Measurements from ENCODE around the gene S100A13.

S100A13 gene

GRCh38 chr1:153626477-153626903, 815 bp downstream of the S100A13 start:
- no peak for DNase-seq (ENCODE audit: low spot score)

GRCh38 chr1:153624965-153625611, 2.2 kb downstream of the S100A13 start:
- DNase-seq (ENCODE audit: low spot score): no peak

GRCh38 chr1:153623101-153623500, 4.2 kb downstream of the S100A13 start:
- DNase-seq (ENCODE audit: low spot score): no peak

GRCh38 chr1:153619171-153619570, 8.1 kb downstream of the S100A13 start:
- no peak for DNase-seq (ENCODE audit: low spot score)

GRCh38 chr1:153617663-153618062, 9.6 kb downstream of the S100A13 start:
- peak; percentile 69 for DNase-seq (ENCODE audit: low spot score)

GRCh38 chr1:153616917-153617311, 10.4 kb downstream of the S100A13 start:
- DNase-seq (ENCODE audit: low spot score): no peak

- no peak for DNase-seq (ENCODE audit: low spot score)
Measured at GRCh38 chr1:153616144-153616916, 11.0 kb downstream of the S100A13 start, which contains the start of gene S100A14. Gene S100A14 (minus strand): TSS chr1:153616325. CDS start chr1:153615858, 467 bp downstream.

GRCh38 chr1:153615406-153615805, 11.9 kb downstream of the S100A13 start:
- no peak for DNase-seq (ENCODE audit: low spot score)

GRCh38 chr1:153614906-153615305, 12.4 kb downstream of the S100A13 start:
- DNase-seq (ENCODE audit: low spot score): no peak

- no peak for DNase-seq (ENCODE audit: low spot score)
Measured at GRCh38 chr1:153614189-153614900, 13.0 kb downstream of the S100A13 start.

GRCh38 chr1:153613406-153613805, 13.9 kb downstream of the S100A13 start:
- no peak for DNase-seq (ENCODE audit: low spot score)

- peak; percentile 62 for DNase-seq (ENCODE audit: low spot score)
Measured at GRCh38 chr1:153612755-153613331, 14.5 kb downstream of the S100A13 start, which contains the start of gene S100A16. Gene S100A16 (minus strand): TSS chr1:153613137. CDS start chr1:153608151, 4,986 bp downstream.

- no peak for DNase-seq (ENCODE audit: low spot score)
Measured at GRCh38 chr1:153612111-153612754, 15.1 kb downstream of the S100A13 start.

- no peak for DNase-seq (ENCODE audit: low spot score)
Measured at GRCh38 chr1:153611356-153611755, 15.9 kb downstream of the S100A13 start.

- DNase-seq (ENCODE audit: low spot score): no peak
Measured at GRCh38 chr1:153610811-153611301, 16.4 kb downstream of the S100A13 start.

GRCh38 chr1:153610334-153610733, 17.0 kb downstream of the S100A13 start:
- no peak for DNase-seq (ENCODE audit: low spot score)

GRCh38 chr1:153609585-153609907, 17.8 kb downstream of the S100A13 start:
- no peak for DNase-seq (ENCODE audit: low spot score)

- peak; percentile 83 for DNase-seq (ENCODE audit: low spot score)
Measured at GRCh38 chr1:153608742-153609584, 18.3 kb downstream of the S100A13 start.

GRCh38 chr1:153608089-153608682, 19.1 kb downstream of the S100A13 start:
- DNase-seq (ENCODE audit: low spot score): peak; percentile 52

GRCh38 chr1:153607381-153607780, 19.9 kb downstream of the S100A13 start:
- DNase-seq (ENCODE audit: low spot score): no peak
